OCI-LY7 (cell line): ENCODE data around the gene IFRD2. TPM values are rescaled to one million over a fixed set of nuclear protein-coding genes. Genes with fewer than 3 reads are reported as not detected.

Experiments
- BruUV-seq: library from RNA; stranded (reverse); fragments of 400-500 nt; replicated peaks from 2 replicates; lab custom pipeline; 2021; lab: Mats Ljungman, UMichigan
- CTCF ChIA-PET: fragments of 300-600 bp; sonication (Branson Sonifier 250); formaldehyde crosslinking; loops from one replicate; lab custom pipeline; 2022; ENCODE audit warnings: antibody characterized with exemption; ENCODE audit not compliant: unreplicated experiment; lab: Charles Lee
- POLR2A ChIA-PET: fragments of 300-600 bp; sonication (Branson Sonifier 250); formaldehyde crosslinking; loops from one replicate; lab custom pipeline; 2022; ENCODE audit warnings: antibody characterized with exemption; lab: Charles Lee
- DNase-seq: peaks from one replicate; pipeline ENCODE4 v3.0.0-alpha.2; 2015; ENCODE audit warnings: low spot score
- H2AFZ ChIP-seq: fragments of 200-600 bp; sonication (generic), shearing (Covaris generic); 2 replicates; pipeline ENCODE4 v1.6.1; 2014; ENCODE audit warnings: mild to moderate bottlenecking, antibody characterized with exemption, low read length, moderate library complexity
- H3K27ac ChIP-seq: fragments of 200-600 bp; sonication (generic); 2 replicates; pipeline ENCODE4 v1.5.1; 2014; ENCODE audit warnings: mixed run types, low read depth, mild to moderate bottlenecking, moderate library complexity, low read length, inconsistent platforms; ENCODE audit not compliant: poor library complexity, severe bottlenecking
- H3K36me3 ChIP-seq: fragments of 200-600 bp; sonication (generic); 2 replicates; pipeline ENCODE4 v1.6.1; 2014; ENCODE audit warnings: mild to moderate bottlenecking, antibody characterized with exemption, low read length, moderate library complexity, mixed read lengths; ENCODE audit not compliant: insufficient read depth
- H3K4me1 ChIP-seq: fragments of 200-600 bp; sonication (generic); 2 replicates; pipeline ENCODE4 v1.5.1; 2014; ENCODE audit warnings: mild to moderate bottlenecking, low read length; ENCODE audit not compliant: insufficient read depth, poor library complexity, severe bottlenecking
- H3K4me2 ChIP-seq: fragments of 200-600 bp; sonication (generic); 2 replicates; pipeline ENCODE4 v1.6.1; 2014; ENCODE audit warnings: mild to moderate bottlenecking, low read length
- H3K4me3 ChIP-seq: fragments of 200-600 bp; sonication (generic); 2 replicates; pipeline ENCODE4 v1.5.1; 2014; ENCODE audit warnings: mild to moderate bottlenecking, low read depth, low read length; ENCODE audit not compliant: poor library complexity, severe bottlenecking
- H3K79me2 ChIP-seq: fragments of 200-600 bp; sonication (generic); 2 replicates; pipeline ENCODE4 v1.6.1; 2016; ENCODE audit warnings: low read depth, mild to moderate bottlenecking, low read length, moderate library complexity, mixed read lengths; ENCODE audit not compliant: insufficient read depth
- H3K9me2 ChIP-seq: fragments of 200-600 bp; sonication (generic); 2 replicates; pipeline ENCODE4 v1.6.1; 2016; ENCODE audit warnings: mild to moderate bottlenecking, low read length, mixed read lengths; ENCODE audit not compliant: insufficient read depth
- H3K9me3 ChIP-seq: fragments of 200-600 bp; sonication (generic); 2 replicates; pipeline ENCODE4 v1.6.1; 2014; ENCODE audit warnings: mild to moderate bottlenecking, mixed run types, low read length, mixed read lengths
- H4K20me1 ChIP-seq: fragments of 200-600 bp; sonication (generic); 2 replicates; pipeline ENCODE4 v1.6.1; 2014; ENCODE audit warnings: mild to moderate bottlenecking, antibody characterized with exemption, low read length, moderate library complexity, mixed read lengths; ENCODE audit not compliant: insufficient read depth
- EZH2phosphoT487 ChIP-seq: fragments of 200-600 bp; sonication (generic); IDR thresholded peaks from 2 replicates; pipeline ENCODE4 v1.6.1; 2018; ENCODE audit warnings: low read depth, borderline replicate concordance, mild to moderate bottlenecking, mixed run types, antibody characterized with exemption, low read length, moderate library complexity, mixed read lengths
- intact Hi-C: fragments of 100-400 bp; cut with micrococcal nuclease; formaldehyde crosslinking; loops from one replicate; pipeline ENCODE4 v1.10.0; 2022; ENCODE audit not compliant: unreplicated experiment
- total RNA-seq, 2 experiments: library from RNA; depleted of rRNA in 1 of 2; stranded (reverse); fragments of >200 nt in 1 of 2; shearing (Covaris generic) in 1 of 2; gene quantifications; 2 replicates each; pipeline ENCODE4 v1.2.3, GENCODE V29; 2014 to 2022
- TF ChIP-seq, protein P1 (sequence below): fragments of 200-600 bp; sonication (generic); conservative IDR thresholded peaks from 2 replicates; pipeline ENCODE4 v1.5.1; 2014; ENCODE audit warnings: mild to moderate bottlenecking, antibody characterized with exemption, low read length, moderate library complexity, mixed read lengths

Gene IFRD2
- total RNA-seq, 2 experiments from 2014 or later = 93.3 to 95.5 TPM

DNA sequence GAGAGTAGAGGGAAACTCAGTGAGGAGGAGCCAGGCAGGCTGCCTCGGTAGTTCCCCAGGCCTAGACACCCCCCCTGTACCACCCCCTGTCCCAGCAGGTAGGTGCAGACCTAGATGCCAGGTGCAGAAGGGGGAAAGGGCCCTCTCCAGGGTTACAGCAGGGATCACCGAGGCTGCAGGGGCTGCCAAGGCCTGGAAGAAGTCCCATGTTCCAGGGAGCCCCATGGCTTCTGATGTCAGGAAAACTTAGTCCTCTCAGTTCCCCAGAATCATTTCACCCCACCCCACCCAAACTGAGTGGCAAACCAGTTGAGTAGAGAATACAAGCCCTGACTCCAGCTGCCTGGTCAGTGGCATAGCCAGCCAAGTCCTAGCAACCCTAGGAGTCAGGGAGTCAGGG lies 30.7 kb downstream of the IFRD2 start:
- Histone ChIP-seq H3K4me2 (no peak overlapping the region), H3K9me3 (no peaks in the 10 kb centered on the region), H3K27ac (no peak overlapping the region), H3K9me2 (no peaks in the 10 kb centered on the region), H3K79me2 (no peaks in the 10 kb centered on the region), H2AFZ (no peak overlapping the region), H4K20me1 (no peaks in the 10 kb centered on the region), H3K4me1 (peaks cover 4% of the 10 kb centered on the region), H3K4me3 (no peak overlapping the region), H3K36me3 (peaks cover 33% of the 10 kb centered on the region)
- ChIA-PET CTCF (no interaction called here), POLR2A (interaction anchor here (0.8 kb wide), 1 partner anchor 18 kb away, joined by 3 read pairs; the partner anchor contains the start of gene LSMEM2)
- BruUV-seq = no TSS peak
- intact Hi-C loops = no loop called here
- TF ChIP-seq, protein P1, sequence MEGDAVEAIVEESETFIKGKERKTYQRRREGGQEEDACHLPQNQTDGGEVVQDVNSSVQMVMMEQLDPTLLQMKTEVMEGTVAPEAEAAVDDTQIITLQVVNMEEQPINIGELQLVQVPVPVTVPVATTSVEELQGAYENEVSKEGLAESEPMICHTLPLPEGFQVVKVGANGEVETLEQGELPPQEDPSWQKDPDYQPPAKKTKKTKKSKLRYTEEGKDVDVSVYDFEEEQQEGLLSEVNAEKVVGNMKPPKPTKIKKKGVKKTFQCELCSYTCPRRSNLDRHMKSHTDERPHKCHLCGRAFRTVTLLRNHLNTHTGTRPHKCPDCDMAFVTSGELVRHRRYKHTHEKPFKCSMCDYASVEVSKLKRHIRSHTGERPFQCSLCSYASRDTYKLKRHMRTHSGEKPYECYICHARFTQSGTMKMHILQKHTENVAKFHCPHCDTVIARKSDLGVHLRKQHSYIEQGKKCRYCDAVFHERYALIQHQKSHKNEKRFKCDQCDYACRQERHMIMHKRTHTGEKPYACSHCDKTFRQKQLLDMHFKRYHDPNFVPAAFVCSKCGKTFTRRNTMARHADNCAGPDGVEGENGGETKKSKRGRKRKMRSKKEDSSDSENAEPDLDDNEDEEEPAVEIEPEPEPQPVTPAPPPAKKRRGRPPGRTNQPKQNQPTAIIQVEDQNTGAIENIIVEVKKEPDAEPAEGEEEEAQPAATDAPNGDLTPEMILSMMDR = no peak
- TF ChIP-seq EZH2phosphoT487 = no peak
- DNase-seq = no peak

DNA sequence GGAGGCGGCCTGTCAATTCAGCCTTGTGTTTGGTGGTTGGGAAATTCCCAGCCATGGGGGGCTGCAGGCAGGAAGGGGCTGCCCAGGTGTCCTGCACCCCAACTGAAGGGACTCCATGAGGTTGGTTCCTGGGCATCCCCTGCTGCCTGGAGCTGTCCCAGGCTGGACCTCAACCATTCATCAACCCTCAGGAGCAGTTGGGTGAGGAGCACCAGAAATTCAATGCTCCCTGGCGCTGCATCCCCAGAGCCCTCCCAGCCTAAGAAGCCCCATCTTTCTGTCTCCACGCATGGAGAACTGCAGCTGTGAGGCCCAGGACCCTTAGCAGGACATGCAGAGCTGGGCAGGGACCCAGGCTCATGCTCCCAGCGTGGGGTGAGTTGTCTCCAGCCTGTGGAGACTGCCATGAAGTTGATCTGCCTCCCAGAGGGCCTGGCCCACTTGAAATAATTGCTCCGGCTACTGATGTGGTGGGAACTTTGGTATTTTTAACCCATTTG lies 31.2 kb downstream of the IFRD2 start:
- intact Hi-C loops = no loop called here
- DNase-seq = no peak
- H3K79me2 ChIP-seq = no peaks in the 10 kb centered on the region
- H4K20me1 ChIP-seq = no peaks in the 10 kb centered on the region
- no peaks in the 10 kb centered on the region for H3K9me2 ChIP-seq
- H3K36me3 ChIP-seq = peaks cover 38% of the 10 kb centered on the region
- TF ChIP-seq EZH2phosphoT487 = no peak
- TF ChIP-seq, protein P1 = no peak
- peaks cover 4% of the 10 kb centered on the region for H3K4me1 ChIP-seq
- no peak overlapping the region for H3K4me2 ChIP-seq
- POLR2A ChIA-PET = interaction anchor here (0.8 kb wide), 1 partner anchor 18 kb away, joined by 3 read pairs; the partner anchor contains the start of gene LSMEM2
- no TSS peak for BruUV-seq
- CTCF ChIA-PET = no interaction called here
- no peak overlapping the region for H3K27ac ChIP-seq
- H3K9me3 ChIP-seq = no peaks in the 10 kb centered on the region
- no peak overlapping the region for H3K4me3 ChIP-seq
- no peak overlapping the region for H2AFZ ChIP-seq
